Measurements from ENCODE around the gene AKAP8. TPM values are rescaled to one million over a fixed set of nuclear protein-coding genes. Genes with fewer than 3 reads are reported as not detected.

The AKAP8 gene
- total RNA-seq, 4 donors from 2014 or later, result 26.4 to 58.5 (median 55.9) TPM

GRCh38 chr19:15400521-15401396, 21.2 kb upstream of the AKAP8 start:
- Histone ChIP-seq H3K4me3 (peak overlapping the region in 1 of 4 donors; percentile 26), H3K4me1 (peaks cover 5 to 59% (median 29%) of the 10 kb centered on the region in 4 donors), H3K36me3 (peaks cover 16 to 77% (median 48%) of the 10 kb centered on the region in 3 donors), H3K27me3 (no peaks in the 10 kb centered on the region), H3K27ac (peak overlapping the region in 2 of 4 donors; percentile 54 to 60), H3K9me3 (no peaks in the 10 kb centered on the region)
- 78 to 83% methylated on average over 28 of the region's 29 CpGs for WGBS, 2 donors
- TF ChIP-seq POLR2A (IDR thresholded peaks at IDR 0.05) (no peak), EP300 (IDR thresholded peaks at IDR 0.05) (peak in 1 of 2 donors; percentile 45)
- no peak for DNase-seq (ENCODE audit: low spot score in 2 of 2)

GRCh38 chr19:15399635-15400034, 20.0 kb upstream of the AKAP8 start:
- Histone ChIP-seq H3K4me1 (peaks cover 2 to 48% (median 21%) of the 10 kb centered on the region in 4 donors), H3K4me3 (no peak overlapping the region), H3K36me3 (peaks cover 16 to 86% (median 48%) of the 10 kb centered on the region in 3 donors), H3K27ac (peak overlapping the region in 1 of 4 donors; percentile 54), H3K9me3 (no peaks in the 10 kb centered on the region), H3K27me3 (no peaks in the 10 kb centered on the region)
- no peak for DNase-seq (ENCODE audit: low spot score in 2 of 2)
- 94 to 96% methylated on average over 14 of the region's 14 CpGs for WGBS, 2 donors
- TF ChIP-seq POLR2A (IDR thresholded peaks at IDR 0.05) (no peak), CTCF (IDR thresholded peaks at IDR 0.05) (no peak), EP300 (IDR thresholded peaks at IDR 0.05) (no peak)

GRCh38 chr19:15399234-15399515, 19.6 kb upstream of the AKAP8 start:
- no peak for TF ChIP-seq POLR2A (IDR thresholded peaks at IDR 0.05)
- TF ChIP-seq EP300 (IDR thresholded peaks at IDR 0.05), result no peak
- no peak for TF ChIP-seq CTCF (IDR thresholded peaks at IDR 0.05)
- H3K4me3 ChIP-seq, result no peak overlapping the region
- no peak for DNase-seq (ENCODE audit: low spot score in 2 of 2)
- H3K4me1 ChIP-seq, result peaks cover 0 to 43% (median 17%) of the 10 kb centered on the region in 4 donors
- WGBS, 2 donors, result 90 to 96% methylated on average over 7 to 8 of the region's 8 CpGs
- no peak overlapping the region for H3K27ac ChIP-seq
- H3K9me3 ChIP-seq, result no peaks in the 10 kb centered on the region
- H3K36me3 ChIP-seq, result peaks cover 16 to 90% (median 48%) of the 10 kb centered on the region in 3 donors
- H3K27me3 ChIP-seq, result no peaks in the 10 kb centered on the region

GRCh38 chr19:15398501-15399233, 19.1 kb upstream of the AKAP8 start:
- Histone ChIP-seq H3K36me3 (peaks cover 16 to 92% (median 48%) of the 10 kb centered on the region in 3 donors), H3K4me3 (no peak overlapping the region), H3K27ac (no peak overlapping the region), H3K27me3 (no peaks in the 10 kb centered on the region), H3K9me3 (no peaks in the 10 kb centered on the region), H3K4me1 (peaks cover 0 to 38% (median 12%) of the 10 kb centered on the region in 4 donors)
- DNase-seq (ENCODE audit: low spot score in 2 of 2), result no peak
- TF ChIP-seq EP300 (IDR thresholded peaks at IDR 0.05) (no peak), POLR2A (IDR thresholded peaks at IDR 0.05) (no peak), CTCF (IDR thresholded peaks at IDR 0.05) (no peak)
- WGBS, 2 donors, result 88 to 92% methylated on average over 30 to 50 of the region's 50 CpGs

- Histone ChIP-seq H3K27me3 (no peaks in the 10 kb centered on the region), H3K27ac (no peak overlapping the region), H3K4me1 (peaks cover 0 to 30% (median 4%) of the 10 kb centered on the region in 4 donors), H3K4me3 (no peak overlapping the region), H3K9me3 (no peaks in the 10 kb centered on the region), H3K36me3 (peaks cover 16 to 92% (median 48%) of the 10 kb centered on the region in 3 donors)
- WGBS, 2 donors, result 77 to 85% methylated on average over 11 of the region's 11 CpGs
- no peak for DNase-seq (ENCODE audit: low spot score in 2 of 2)
- TF ChIP-seq POLR2A (IDR thresholded peaks at IDR 0.05) (no peak), CTCF (IDR thresholded peaks at IDR 0.05) (no peak), EP300 (IDR thresholded peaks at IDR 0.05) (no peak)
Observed at GRCh38 chr19:15397782-15398181, 18.2 kb upstream of the AKAP8 start.

Data from tibial nerve (tissue), 4 donors.